ENCODE data around the gene PDAP1. TPM values are rescaled to one million over a fixed set of nuclear protein-coding genes. Genes with fewer than 3 reads are reported as not detected.

Gene PDAP1
- total RNA-seq, 1 experiment from 2014 or later = 150 TPM

DNA sequence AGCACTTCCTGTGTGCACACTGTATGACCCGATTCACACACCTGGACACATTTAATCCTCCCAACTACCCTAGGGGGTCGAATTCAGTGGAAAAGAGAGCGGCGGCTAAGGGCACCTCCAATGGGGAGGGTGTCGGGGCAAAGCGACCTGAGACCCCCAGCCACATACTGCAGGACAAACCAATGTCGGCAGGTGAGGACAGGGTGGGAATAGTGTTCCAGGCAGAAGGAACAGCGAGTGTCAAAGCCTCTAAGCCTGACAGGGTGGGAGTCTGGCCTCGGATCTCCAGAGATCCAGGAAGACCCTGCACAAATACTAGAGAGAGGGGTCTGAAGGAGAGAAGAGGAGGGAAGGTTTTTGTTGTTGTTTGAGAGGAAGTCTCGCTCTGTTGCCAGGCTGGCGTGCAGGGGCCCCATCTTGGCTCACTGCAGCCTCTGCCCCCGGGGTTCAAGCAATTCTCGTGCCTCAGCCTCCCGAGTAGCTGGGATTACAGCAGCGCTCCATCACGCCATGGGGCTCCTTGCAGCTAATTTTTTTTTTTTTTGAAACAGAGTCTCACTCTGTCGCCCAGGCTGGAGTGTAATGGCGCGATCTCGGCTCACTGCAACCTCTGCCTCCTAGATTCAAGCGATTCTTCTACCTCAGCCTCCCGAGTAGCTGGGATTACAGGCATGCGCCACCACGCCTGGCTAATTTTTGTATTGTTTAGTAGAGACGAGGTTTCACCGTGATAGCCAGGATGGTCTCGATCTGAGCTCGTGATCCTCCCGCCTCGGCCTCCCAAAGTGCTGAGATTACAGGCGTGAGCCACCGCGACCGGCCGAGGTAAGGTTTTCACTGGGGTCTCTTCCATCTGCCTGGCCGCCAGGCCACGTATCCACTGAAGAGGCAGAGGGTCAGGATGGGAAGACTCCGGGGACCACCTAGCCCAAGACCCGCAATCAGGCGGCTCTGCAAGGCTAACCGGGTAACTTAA is 35.0 kb downstream of the PDAP1 start:
- Histone ChIP-seq H3K27ac (ENCODE audit: insufficient read length, low read depth, low read length) (no peak overlapping the region), H3K79me1 (ENCODE audit: insufficient read depth, low read depth, low read length, poor library complexity, severe bottlenecking) (no peaks in the 10 kb centered on the region), H3K9ac (ENCODE audit: extremely low read depth, insufficient read length, low read length) (no peak overlapping the region), H3K4ac (ENCODE audit: low read depth, low read length) (no peak overlapping the region), H3K18ac (ENCODE audit: insufficient read length, low read depth, low read length) (no peak overlapping the region), H4K8ac (replicated peaks; ENCODE audit: insufficient read length, low read depth, low read length) (no peak overlapping the region), H3K27me3 (ENCODE audit: insufficient read depth, low read length) (no peaks in the 10 kb centered on the region), H3K56ac (ENCODE audit: insufficient read length, low read depth, low read length) (no peak overlapping the region), H2BK12ac (ENCODE audit: insufficient read length, low read depth, low read length) (no peak overlapping the region), H3K23me2 (ENCODE audit: insufficient read length, low read depth, low read length, poor library complexity, severe bottlenecking) (peaks cover 3% of the 10 kb centered on the region), H3K79me2 (ENCODE audit: insufficient read depth, low read length) (no peaks in the 10 kb centered on the region), H4K91ac (ENCODE audit: insufficient read length, low read depth, low read length) (no peak overlapping the region), H2BK15ac (ENCODE audit: low read depth, low read length) (no peak overlapping the region), H3K9me3 (ENCODE audit: control insufficient read depth, low read depth, low read length) (no peaks in the 10 kb centered on the region), H3K23ac (ENCODE audit: insufficient read length, low read depth, low read length) (no peak overlapping the region), H3K4me1 (ENCODE audit: insufficient read depth, low read length) (no peaks in the 10 kb centered on the region), H2AFZ (ENCODE audit: low read length) (no peak overlapping the region), H3K14ac (ENCODE audit: insufficient read depth, low read length) (no peak overlapping the region), H2BK5ac (ENCODE audit: insufficient read length, low read length) (no peak overlapping the region), H2BK20ac (ENCODE audit: low read depth, low read length, poor library complexity, severe bottlenecking) (no peak overlapping the region), H4K20me1 (ENCODE audit: control insufficient read depth, insufficient read depth, insufficient read length) (no peaks in the 10 kb centered on the region), H4K5ac (ENCODE audit: insufficient read length, low read depth, low read length) (no peak overlapping the region), H3K4me2 (ENCODE audit: insufficient read depth, insufficient read length, low read length) (peak overlapping the region; percentile 52), H3T11ph (ENCODE audit: low read length) (no peak overlapping the region), H2AK5ac (ENCODE audit: insufficient read length, low read length) (no peak overlapping the region), H2BK120ac (ENCODE audit: low read depth, low read length, poor library complexity, severe bottlenecking) (no peak overlapping the region)
- WGBS (ENCODE audit: extremely low coverage, insufficient read length, low lambda C conversion rate) = no CpG with 5 or more reads among the region's 41 CpGs
- TF ChIP-seq, protein P1, sequence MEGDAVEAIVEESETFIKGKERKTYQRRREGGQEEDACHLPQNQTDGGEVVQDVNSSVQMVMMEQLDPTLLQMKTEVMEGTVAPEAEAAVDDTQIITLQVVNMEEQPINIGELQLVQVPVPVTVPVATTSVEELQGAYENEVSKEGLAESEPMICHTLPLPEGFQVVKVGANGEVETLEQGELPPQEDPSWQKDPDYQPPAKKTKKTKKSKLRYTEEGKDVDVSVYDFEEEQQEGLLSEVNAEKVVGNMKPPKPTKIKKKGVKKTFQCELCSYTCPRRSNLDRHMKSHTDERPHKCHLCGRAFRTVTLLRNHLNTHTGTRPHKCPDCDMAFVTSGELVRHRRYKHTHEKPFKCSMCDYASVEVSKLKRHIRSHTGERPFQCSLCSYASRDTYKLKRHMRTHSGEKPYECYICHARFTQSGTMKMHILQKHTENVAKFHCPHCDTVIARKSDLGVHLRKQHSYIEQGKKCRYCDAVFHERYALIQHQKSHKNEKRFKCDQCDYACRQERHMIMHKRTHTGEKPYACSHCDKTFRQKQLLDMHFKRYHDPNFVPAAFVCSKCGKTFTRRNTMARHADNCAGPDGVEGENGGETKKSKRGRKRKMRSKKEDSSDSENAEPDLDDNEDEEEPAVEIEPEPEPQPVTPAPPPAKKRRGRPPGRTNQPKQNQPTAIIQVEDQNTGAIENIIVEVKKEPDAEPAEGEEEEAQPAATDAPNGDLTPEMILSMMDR (conservative IDR thresholded peaks at IDR 0.05) = no peak
- Mint-ChIP-seq H3K27me3 (ENCODE audit: low read depth) (peaks cover 13% of the 10 kb centered on the region), H3K4me1 (peaks cover 3% of the 10 kb centered on the region in 2 experiments), H3K9me3 (no peaks in the 10 kb centered on the region), H3K27ac (peak overlapping the region in 2 of 3 experiments; percentile 25 to 48; a peak in 3 of 7 replicates), H3K36me3 (ENCODE audit: insufficient read depth in 1 of 3, low read depth in 3 of 3) (peaks cover 7 to 12% (median 8%) of the 10 kb centered on the region in 3 experiments; a peak in 6 of 7 replicates), H3K4me3 (peak overlapping the region; percentile 70 to 86)
- no peak for DNase-seq

Measured in H9 (cell line).